Vagina (tissue), 2 donors: ENCODE data around the gene SPRY4.

Source experiments
- POLR2A ChIP-seq, 2 donors: fragments of 450-650 bp; IDR thresholded peaks; one replicate each; pipeline ENCODE4 v1.6.1; 2017; ENCODE audit warnings: antibody characterized with exemption in 2 of 2, mild to moderate bottlenecking in 2 of 2, moderate library complexity in 2 of 2
- TF ChIP-seq, protein P1 (sequence below), 3 experiments: fragments of 450-650 bp in 2 of 3; fragments of 200-600 bp in 1 of 3; sonication (generic) in 1 of 3; IDR thresholded peaks; one replicate each; pipeline ENCODE4 v1.5.1; 2017 to 2019; ENCODE audit warnings: antibody characterized with exemption in 3 of 3, mild to moderate bottlenecking in 2 of 3, moderate library complexity in 2 of 3

DNA sequence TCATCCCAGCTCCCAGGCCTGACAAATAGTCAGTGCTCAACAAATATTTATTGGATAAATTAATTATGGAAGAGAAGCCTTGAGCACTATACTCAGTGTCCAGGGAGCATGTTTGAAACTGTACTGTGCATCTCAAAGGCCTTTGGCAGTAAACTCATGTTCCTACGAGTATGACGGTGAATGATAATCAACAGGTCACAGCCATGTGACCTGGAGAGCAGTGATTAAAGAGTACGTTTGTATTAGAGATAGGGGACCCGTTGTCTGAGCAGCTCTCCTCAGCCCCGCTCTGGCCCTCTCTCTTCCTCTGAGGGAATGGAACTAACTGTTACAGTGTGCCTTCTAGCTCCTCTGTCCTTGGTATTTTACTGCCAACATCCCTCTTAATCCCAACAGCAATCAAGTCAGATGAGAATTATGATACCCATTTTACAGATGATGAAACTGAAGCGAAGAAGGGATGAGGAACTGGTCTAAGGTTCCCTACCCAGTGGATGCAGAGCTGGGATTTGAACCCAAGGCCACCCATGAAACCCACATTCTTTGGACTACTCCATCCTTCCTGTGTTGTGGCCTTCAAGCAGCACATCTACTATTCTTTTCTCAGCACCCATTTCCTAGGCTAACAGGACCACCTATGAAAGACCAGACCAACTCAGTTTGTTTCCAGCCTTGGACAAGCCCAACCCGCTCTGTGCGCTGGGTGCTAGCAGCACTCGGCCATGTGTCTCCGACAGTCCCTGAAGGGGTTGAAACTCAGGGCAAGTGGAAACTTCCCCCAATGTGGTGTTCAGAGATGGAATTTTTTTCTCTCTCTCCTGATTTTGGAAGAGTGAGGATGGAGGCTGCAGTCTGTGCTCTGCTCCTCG lies 34.9 kb downstream of the SPRY4 start:
- TF ChIP-seq, protein P1, sequence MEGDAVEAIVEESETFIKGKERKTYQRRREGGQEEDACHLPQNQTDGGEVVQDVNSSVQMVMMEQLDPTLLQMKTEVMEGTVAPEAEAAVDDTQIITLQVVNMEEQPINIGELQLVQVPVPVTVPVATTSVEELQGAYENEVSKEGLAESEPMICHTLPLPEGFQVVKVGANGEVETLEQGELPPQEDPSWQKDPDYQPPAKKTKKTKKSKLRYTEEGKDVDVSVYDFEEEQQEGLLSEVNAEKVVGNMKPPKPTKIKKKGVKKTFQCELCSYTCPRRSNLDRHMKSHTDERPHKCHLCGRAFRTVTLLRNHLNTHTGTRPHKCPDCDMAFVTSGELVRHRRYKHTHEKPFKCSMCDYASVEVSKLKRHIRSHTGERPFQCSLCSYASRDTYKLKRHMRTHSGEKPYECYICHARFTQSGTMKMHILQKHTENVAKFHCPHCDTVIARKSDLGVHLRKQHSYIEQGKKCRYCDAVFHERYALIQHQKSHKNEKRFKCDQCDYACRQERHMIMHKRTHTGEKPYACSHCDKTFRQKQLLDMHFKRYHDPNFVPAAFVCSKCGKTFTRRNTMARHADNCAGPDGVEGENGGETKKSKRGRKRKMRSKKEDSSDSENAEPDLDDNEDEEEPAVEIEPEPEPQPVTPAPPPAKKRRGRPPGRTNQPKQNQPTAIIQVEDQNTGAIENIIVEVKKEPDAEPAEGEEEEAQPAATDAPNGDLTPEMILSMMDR (IDR thresholded peaks at IDR 0.05): no peak
- TF ChIP-seq POLR2A (IDR thresholded peaks at IDR 0.05): no peak
